ENCODE measurements around the gene TXNL1.

DNA sequence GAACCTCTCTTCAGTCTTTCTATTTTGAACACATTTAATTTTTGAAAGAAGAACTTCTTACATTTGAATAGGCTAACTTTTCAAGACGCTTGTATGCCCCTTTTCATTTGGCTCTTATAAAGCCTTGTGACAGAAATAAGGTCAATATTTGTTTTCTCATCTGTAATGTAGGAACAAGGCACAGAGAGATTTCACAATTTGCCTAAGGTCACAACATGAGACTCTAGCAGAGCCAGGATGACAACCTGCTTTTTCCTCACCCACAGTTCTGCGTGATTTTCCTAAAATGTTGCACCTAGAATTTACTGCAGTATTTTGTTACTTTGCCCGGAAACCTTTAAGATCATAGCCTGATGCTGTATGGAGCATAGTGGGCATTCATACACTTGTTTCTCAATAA is 67.4 kb downstream of the TXNL1 start:
- TF ChIP-seq, protein P1, sequence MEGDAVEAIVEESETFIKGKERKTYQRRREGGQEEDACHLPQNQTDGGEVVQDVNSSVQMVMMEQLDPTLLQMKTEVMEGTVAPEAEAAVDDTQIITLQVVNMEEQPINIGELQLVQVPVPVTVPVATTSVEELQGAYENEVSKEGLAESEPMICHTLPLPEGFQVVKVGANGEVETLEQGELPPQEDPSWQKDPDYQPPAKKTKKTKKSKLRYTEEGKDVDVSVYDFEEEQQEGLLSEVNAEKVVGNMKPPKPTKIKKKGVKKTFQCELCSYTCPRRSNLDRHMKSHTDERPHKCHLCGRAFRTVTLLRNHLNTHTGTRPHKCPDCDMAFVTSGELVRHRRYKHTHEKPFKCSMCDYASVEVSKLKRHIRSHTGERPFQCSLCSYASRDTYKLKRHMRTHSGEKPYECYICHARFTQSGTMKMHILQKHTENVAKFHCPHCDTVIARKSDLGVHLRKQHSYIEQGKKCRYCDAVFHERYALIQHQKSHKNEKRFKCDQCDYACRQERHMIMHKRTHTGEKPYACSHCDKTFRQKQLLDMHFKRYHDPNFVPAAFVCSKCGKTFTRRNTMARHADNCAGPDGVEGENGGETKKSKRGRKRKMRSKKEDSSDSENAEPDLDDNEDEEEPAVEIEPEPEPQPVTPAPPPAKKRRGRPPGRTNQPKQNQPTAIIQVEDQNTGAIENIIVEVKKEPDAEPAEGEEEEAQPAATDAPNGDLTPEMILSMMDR (conservative IDR thresholded peaks at IDR 0.05 in 1 of 2, IDR thresholded peaks at IDR 0.05 in 1 of 2; ENCODE audit: low read depth in 1 of 2, low read length in 2 of 2): no peak
- no peak for TF ChIP-seq EZH2 (IDR thresholded peaks at IDR 0.05; ENCODE audit: low read length, missing control alignments)

Measured in fibroblast of lung (primary cell).